GM21447 (cell line): ENCODE results near the gene ZBTB16.

Experiments
- ATAC-seq: cut with Tn5 transposase; IDR thresholded peaks from one replicate; pipeline ENCODE4 v1.9.1; 2021; ENCODE audit not compliant: unreplicated experiment

ZBTB16 gene

DNA sequence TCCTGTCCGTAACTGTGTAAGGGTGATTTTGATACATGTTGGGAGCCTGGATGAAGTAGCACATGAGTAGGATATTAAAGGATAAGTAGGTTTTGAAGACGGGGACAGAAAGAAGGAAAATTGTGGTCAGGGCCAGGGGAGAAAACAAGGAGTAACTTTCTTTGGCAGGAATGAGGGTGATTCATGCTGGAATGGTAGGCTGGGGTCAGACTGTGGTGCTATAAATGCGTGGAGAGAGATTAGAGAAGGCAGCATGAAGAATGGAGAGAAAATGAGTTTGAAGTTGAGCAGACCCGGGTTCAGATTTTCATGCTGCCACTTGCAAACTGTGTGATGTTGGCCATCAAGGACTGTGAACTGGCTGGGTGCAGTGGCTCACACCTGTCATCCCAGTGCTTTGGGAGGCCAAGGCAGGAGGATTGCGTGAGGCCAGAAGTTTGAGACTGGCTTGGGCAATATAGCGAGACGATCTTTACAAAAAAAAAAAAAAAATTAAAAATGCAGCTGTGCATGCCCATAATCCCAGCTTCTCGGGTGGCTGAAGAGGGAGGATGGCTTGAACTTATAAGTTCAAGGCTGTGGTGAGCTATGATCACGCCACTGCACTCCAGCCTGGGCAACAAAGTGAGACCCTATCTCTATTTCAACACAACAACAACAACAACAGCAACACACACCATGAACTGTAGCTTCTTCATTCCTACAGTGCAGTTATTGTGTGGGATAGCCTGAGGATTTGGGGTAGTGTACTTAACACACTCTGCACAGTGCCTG lies 22.3 kb downstream of the ZBTB16 start:
- no peak for ATAC-seq

DNA sequence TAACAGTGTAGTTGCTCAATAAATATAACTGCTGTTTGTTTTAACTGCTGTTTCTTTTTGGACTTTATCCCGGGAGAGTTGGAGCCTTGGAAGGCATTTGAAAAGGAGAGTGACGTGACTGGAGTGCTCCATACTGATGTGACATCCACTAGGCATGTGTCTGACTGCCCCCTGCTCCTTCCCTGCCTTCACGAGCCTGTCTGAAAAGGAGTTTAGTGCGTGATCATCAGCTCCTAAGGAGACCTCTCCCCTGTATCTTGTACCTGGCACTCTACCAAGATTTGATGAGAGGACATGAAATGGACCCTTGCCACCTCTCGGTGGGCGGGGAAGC lies 22.9 kb downstream of the ZBTB16 start:
- no peak for ATAC-seq

DNA sequence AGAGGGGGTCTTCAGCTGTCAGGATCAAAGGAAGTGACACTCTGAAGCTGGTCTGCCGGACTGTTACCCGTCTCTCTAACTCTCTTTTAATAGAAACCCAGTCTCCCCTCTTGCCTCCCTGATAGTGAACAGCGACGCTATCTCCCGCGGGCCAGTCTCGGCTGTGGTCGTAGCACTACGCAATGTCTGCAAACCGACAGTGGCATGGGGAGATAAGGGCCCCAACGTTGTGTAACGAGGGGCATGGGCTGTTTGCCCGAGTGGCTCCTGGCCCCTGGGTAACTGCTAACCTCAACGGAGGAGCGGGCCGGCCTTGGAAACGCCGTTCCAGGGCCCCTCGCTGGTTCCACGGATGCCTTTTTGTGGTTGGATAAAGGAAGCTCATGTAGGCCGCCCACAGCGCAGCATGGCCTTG lies 23.3 kb downstream of the ZBTB16 start:
- no peak for ATAC-seq

DNA sequence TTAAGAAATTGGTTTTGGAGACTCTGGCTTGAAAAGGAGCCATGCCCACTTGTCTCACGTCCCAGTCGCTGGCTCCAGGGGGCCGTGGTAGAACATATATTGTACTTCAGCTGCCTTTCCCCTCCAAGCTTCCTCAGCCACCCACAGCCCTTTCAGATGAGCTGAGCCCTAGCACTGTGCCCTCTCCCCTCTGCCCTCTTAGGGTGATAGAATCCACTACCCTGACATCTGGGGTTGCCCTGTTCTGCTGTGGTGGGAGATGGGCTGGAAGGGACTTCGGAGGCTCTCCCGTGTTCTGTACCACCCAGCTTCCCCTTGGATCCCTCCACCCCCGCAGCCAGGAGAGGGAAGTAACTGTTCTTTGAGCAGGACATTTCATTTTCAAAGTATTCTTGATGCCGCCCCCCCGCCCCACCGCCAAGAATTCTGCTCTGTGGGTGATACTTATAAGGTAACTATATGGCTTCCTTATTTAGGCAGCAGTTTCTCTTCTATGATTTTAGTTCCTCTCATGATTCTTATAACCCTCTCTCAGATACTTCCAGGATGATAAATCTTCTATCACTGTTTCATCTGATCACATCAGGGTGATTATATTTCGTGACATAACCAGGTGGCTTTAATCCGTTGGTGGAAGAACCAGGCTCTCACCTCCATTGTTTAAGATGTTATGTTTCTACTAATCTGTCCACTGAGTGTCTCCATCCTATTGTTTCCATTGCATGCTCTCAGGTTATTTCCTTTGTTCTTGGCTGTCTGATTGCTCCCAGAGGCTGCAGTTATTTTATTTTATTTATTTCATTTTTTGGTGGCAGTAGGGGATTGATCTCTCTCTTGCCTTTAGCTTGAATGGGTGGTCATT lies 24.1 kb downstream of the ZBTB16 start:
- no peak for ATAC-seq

DNA sequence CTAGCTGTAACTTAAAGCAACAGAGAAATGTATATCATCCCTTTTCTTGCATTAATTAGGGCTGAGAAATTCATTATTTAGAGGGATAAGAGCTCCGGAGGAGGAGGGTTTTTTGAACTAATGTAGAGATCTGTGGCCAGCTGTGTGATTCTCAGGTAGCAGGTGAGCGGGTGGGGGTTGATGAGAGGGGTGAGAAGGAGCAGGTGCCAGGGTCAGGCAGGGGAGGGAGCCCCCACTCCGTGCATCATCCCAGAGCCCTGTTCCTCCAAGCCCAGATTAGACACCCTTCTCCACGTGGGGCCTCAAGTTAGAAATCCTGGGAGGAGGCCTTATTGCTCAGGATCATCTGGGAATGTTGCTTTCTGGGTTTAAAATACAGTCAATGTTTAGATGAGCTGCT lies 24.9 kb downstream of the ZBTB16 start:
- ATAC-seq, result no peak

DNA sequence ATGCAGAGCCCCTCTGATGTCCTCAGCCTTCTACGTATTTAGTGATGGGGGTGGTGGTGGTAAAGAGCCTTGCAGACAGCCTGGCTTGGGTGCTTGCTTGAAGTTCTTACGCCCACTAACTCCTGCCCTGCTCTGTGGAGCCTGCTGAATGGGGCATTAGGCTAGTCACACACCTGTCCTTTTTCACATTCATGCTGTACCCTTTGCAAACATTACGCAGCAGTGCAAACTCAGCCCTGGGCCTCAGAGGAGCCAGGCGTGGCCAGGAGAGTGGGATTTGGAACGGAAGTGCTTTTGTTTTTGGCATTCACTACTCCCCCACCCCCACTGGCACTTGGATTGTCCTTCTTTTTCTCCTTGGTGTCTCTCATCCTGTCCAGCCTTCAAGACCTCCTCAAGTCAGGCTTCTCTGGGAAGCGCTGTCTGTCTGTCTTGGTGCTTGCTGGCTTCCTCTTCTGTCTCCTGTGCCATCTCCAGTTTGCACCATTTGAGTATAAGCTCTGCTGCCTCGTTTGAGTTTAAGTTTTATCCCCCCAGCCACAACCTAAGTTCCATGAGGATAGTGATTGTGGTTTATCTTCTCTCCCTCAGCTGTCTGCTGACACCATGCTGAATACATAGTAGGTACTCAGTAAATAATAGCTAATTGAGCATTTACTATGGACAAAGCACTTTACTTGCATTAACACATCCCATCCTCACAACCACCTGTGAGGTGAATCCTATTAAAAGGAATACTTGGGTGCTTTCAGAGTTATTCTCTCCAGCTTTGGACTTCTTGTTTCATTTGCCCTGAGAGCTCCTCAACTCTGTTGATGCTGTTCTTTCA lies 26.7 kb downstream of the ZBTB16 start:
- no peak for ATAC-seq

DNA sequence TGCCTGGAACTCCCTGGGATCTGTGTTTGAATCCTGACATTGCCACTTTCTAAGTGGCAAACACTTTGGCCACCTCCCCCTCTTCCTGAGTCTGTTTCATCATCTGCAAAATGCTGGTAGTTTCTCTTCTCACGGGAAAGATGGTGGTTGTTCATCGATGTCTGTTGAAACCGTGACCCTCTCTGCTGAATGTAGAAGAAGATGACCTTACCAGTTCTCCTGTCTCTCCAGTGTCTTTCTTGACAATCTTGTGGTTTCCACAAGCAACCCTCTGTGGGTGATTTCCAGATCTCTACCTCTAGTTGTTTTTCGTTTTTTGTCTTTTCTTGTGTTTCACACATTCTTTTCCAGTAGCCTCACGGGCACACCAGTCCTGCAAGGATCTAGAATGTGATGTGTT lies 27.5 kb downstream of the ZBTB16 start:
- ATAC-seq, result no peak

DNA sequence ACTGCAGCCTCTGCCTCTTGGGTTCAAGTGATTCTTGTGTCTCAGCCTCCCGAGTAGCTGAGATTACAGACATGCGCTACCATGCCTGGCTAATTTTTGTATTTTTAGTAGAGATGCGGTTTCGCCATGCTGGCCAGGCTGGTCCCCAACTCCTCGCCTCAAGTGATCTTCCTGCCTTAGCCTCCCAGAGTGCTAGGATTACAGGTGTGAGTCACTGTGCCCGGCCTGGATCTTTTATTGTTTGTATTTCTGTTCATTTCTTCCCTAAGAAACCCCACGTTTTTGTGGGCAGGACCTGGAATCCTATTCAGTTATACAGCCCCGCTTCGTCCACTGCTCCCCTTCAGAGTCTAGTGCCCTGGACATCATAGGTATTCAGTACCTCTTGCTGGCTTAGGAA lies 28.7 kb downstream of the ZBTB16 start:
- ATAC-seq, result no peak

DNA sequence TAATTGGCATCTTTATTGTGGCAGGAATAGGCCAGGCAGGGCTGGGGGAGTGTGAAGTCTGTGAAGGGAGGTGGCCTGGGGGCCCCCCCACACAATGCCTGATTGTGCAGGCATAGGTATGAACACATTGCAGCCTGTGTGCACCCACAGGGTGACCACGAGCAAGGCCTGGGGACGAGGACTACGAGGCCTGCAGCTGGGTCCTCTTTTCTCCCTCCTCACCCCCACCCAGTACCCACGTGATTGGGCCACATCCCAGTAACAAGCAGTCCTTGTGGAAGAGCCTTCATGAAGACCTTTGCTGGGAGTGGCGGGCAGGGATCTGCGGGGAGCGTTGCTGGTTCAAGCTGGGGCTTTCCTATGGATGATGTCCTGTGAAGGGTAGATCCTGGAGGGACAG lies 29.3 kb downstream of the ZBTB16 start:
- ATAC-seq, result no peak

DNA sequence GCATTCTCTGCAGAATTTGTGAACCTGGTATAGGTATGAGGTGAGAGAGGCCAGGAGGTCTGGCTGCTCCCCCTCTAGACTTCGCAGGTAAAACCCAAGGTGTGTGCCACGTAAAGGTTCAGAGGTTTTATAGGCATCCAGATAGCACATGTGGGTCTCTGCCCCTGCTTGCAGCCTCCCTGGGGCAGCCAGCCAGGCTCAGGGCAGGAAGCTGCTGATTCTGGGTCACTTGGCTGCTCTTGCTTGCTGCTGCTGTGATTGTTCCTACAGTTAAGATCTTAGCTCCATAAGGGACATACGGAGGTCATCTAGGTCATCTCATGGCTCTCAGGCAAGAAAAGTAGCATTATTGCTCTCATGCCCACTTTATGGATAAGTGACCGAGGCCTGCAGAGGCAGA lies 30.2 kb downstream of the ZBTB16 start:
- ATAC-seq, result no peak

DNA sequence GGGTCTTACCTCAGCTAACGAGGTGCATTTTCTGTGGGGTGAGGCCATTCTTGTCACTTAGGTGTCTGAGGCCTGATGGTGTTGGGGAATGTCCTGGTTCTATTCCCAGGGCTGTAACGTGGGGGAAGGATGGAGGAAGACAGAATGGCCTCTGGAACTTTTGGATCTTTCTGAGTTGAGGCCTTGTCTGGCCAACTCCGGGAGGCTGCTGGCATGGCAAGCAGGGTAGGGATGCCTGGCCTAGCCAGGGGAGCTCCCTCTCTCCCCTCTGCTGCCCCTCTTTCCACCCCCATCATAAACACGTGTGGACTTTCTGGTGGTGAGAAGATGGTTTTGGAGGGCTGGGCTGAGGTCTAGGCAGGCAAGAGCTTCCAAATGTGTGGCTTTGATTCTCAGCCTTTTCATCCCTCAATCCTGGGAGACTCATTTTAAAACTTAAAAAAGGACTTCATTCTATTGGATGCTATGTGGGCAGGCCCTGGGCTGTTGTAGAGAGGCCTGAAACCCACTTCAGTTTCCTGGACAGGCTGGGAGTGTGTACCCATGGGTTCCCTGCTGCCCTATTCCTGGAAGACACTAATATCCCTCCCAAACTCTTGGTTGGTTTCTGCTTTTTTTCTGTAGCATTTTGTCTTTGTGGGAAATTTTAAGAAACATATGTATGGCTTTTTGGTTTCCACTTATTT lies 30.9 kb downstream of the ZBTB16 start:
- ATAC-seq, result no peak

DNA sequence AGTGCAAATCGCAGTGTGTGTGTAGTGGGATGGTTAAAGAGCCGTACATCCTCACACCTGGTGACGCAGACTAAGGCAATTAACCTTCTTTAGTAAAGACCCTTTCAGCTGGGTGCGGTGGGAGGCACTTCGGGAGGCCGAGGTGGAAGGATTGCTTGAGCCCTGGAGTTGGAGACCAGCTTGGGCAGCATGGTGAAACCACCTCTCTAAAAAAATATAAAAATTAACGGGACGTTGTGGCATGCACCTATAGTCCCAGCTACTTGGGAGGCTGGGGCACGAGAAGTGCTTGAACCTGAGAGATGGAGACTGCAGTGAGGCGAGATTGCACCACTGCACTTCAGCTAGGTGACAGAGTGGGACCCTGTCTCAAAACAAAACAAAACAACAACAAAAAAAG lies 31.5 kb downstream of the ZBTB16 start:
- ATAC-seq, result no peak

DNA sequence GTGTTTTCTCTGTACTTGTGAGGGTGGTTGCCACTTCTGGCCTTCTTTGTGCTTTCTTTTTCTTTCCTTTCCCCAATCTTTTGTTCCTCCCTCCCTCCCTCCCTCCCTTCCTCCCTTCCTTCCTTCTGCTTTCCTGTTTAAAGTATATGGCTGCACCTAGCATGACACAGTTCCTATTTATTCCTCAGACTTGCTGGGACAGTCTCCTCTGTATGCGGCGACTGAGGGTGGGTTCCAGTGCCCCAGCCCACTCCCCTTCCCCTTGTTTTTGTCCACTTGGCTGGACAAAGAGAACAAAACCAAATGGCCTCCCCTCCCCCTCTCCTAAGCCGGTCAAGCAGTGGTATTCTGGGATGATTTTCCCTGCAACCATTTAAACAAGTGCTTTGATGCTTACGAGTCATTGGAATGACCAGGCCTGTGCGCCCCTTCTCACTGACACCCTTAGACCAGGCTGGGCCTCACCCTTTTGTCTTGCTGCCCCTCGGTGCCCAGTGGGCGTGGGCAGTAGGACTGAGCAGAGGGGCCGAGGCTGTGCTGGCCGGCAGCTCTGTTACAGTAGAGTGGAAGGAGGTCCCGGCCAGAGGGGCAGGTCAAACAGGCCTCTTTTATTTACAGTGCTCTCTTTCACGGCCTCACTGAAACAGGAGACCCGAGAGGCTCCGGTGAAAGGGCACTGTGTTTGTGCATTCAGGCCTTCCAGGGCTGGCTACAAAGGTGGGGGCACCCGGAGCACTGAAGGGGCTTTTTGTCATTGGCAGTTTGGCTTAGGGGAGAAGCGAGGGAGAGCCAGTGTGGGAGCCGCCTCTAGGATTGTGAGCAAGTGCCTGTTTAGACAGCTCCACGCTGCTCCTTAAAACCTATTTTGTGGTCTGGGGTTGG lies 32.2 kb downstream of the ZBTB16 start:
- no peak for ATAC-seq

DNA sequence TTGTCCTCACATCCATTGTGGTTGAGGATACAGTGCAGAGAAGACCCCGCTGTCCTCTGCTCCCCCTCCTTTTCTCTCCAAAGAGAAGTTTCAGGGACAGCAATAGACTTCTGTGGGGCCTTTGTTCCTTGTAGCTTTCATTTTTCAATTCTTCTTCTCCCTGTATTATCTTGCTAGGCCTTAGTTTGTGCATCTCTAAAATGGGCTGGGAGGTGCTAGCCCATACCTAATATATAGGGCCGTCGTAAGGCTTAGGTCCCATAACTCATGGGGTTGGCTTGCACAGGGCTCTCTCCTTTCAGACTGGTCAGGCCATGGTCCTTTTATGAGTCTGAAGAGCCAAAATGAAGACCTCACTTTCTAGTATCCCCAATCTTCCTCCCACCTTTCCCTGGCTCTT lies 33.0 kb downstream of the ZBTB16 start:
- no peak for ATAC-seq

DNA sequence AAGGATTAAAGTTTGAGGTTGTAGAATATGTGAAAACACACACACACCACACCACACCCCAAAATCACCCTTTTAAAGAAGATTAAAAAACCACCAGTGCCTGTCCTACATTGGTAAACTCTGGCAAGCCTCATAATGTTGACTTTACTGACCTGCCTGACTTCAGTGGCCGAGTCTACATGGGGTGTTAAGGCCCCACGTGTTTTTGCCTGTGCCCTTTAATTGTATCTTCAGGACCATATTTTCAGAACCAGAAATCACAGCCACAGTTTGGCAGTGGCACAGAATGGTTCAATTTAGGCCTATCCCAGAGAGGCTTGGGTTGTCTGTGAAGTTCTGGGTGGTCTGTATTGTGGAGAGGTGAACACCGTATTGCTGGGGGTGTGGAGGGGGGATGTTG lies 33.4 kb downstream of the ZBTB16 start:
- ATAC-seq, result no peak

DNA sequence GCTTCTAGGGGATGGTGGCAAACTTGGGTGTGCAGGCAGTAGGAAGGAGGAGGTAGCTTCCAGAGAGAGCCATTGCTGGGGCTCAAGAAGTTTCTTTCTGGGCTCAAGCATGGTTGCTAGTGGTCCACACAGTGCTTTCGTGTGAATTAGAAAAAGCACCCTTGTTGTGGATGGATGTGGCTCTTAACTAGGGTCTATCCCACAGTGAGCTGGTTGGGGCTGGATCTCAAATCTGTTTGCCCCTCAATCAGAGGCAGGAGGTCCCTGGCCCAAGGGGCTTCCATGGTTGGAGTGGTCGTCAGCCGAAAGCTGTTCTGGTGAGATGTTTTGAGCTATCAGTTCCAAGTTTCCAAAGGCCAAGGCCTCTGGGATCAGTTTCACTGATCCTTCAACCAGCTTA lies 35.0 kb downstream of the ZBTB16 start:
- ATAC-seq, result no peak

DNA sequence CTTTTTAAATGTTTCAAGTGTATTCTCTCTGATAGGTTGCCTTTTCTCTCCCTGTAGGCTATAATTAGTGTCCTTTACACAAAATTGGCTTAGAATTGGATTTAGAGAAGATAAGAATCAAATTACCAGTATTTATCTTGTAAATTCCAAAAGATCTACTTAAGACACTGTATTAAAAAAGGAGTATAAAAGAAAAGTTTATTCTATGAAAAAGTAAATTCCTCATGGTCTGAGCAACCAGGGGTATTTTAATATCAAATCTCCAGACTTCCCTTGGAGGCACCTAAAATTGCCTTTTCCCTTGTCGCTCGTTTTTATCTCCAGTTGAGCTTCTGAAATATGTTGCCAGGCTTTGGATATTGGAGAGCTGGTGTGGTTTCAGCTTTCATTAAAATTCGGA lies 36.4 kb downstream of the ZBTB16 start:
- no peak for ATAC-seq

DNA sequence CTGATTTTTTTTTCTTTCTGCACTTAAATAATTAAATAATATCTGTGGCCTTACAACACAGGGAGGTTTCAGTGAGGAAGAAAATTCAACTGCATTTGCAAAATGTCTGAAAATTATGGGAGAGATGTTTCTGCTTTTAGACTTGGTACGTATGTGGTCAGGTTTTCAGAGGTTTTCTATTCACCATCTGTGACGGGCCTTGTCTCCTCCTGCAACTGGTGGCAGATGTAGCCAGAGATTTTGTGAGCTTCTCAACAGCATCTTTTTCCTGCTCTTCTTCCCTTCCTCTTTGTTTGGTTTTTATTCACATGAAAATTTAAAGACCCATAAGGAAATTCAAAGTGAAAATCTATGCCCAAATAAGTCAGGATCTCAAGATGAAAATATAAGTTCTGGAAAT lies 38.3 kb downstream of the ZBTB16 start:
- no peak for ATAC-seq

DNA sequence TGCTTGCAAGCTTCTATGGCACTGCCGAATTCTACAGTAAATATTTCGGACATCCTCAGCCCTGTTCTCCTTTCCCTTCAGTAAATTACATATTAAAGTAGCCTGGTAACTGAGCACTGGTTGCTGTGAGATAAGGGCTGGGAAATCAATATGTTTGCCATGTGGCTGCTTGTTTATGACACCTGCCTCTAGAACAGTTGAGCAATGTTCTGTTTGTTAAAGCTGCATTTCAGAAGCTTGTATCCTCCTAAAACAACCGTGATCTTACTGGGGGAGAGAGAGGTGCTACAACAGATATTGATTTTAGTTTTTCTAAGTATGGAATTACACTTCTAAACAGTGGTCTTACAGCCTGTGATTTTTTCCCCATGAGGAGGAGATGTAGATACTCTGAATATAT lies 39.4 kb downstream of the ZBTB16 start:
- no peak for ATAC-seq
